ENCODE data around the gene AGER. TPM values are rescaled to one million over a fixed set of nuclear protein-coding genes. Genes with fewer than 3 reads are reported as not detected.

Gene AGER
- total RNA-seq, 1 experiment from 2014 or later, result 18.1 TPM

DNA sequence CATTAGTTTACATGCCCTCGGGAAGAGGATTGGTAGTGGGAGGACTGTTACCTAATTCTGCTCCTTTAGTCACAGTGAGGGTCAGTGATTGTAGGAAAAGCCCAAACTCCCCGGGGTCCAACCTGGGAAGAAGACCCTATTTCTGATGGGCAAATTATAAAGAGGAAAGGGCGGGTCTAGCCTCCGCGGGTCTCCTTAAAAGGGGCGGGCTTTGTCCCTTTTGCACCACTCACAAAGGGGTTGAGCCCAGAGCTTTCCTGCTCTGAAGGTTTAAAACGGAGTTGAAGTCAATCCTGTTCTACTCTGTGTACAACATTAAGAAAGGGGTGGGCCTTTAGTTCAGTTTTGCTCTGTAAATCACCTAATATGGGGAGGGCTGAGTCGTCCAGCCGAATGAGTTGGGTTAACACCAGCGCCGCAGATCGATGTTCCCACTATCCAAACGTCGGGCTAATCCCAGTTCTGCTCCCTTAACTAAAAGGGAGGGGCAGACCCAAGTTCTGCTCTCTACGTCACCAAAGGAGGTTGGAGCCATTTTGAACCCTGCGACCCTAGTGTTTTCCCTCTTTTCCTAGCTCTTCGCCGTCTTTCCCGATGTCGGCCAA lies 6.8 kb downstream of the AGER start:
- H3K4me3 ChIP-seq, result peak overlapping the region; percentile 98; the same call in 1 of the 2 replicates
- no peaks in the 10 kb centered on the region for H3K36me3 ChIP-seq (ENCODE audit: low read depth)
- no peaks in the 10 kb centered on the region for H3K27me3 ChIP-seq (ENCODE audit: insufficient read depth, low read depth)
- H3K79me2 ChIP-seq (ENCODE audit: low read depth), result peaks cover 29% of the 10 kb centered on the region
- CTCF ChIA-PET, result interaction anchor here (0.9 kb wide), 1 partner anchor 13 kb away, joined by 4 read pairs; the partner anchor contains the start of gene PBX2
- no peaks in the 10 kb centered on the region for H3K9me2 ChIP-seq (ENCODE audit: insufficient read depth)
- no peak for TF ChIP-seq EZH2 (IDR thresholded peaks at IDR 0.05; ENCODE audit: low read depth)
- TF ChIP-seq, protein P1, sequence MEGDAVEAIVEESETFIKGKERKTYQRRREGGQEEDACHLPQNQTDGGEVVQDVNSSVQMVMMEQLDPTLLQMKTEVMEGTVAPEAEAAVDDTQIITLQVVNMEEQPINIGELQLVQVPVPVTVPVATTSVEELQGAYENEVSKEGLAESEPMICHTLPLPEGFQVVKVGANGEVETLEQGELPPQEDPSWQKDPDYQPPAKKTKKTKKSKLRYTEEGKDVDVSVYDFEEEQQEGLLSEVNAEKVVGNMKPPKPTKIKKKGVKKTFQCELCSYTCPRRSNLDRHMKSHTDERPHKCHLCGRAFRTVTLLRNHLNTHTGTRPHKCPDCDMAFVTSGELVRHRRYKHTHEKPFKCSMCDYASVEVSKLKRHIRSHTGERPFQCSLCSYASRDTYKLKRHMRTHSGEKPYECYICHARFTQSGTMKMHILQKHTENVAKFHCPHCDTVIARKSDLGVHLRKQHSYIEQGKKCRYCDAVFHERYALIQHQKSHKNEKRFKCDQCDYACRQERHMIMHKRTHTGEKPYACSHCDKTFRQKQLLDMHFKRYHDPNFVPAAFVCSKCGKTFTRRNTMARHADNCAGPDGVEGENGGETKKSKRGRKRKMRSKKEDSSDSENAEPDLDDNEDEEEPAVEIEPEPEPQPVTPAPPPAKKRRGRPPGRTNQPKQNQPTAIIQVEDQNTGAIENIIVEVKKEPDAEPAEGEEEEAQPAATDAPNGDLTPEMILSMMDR (conservative IDR thresholded peaks at IDR 0.05), result no peak
- peak in 1 of 2 experiments; percentile 48 for DNase-seq
- POLR2A ChIA-PET (ENCODE audit: unreplicated experiment), result interaction anchor here (0.6 to 1.1 kb wide), 6 partner anchors 13 to 612 kb away, joined by 5 to 9 read pairs (median 6); partner anchors contain the start of genes DXO and PBX2
- peak overlapping the region; percentile 83 for H3K4me2 ChIP-seq
- no peaks in the 10 kb centered on the region for H3K9me3 ChIP-seq (ENCODE audit: insufficient read depth, low read depth)
- BruUV-seq (replicated peaks), result TSS peak; percentile 64
- intact Hi-C loops (cut with micrococcal nuclease; ENCODE audit: unreplicated experiment), result loop anchor here (1.0 to 10.0 kb wide), 3 partner anchors 22 to 512 kb away; partner anchors contain the start of genes C6orf47, CSNK2B, FKBPL and GPANK1
- no peaks in the 10 kb centered on the region for H4K20me1 ChIP-seq (ENCODE audit: insufficient read depth)
- peak overlapping the region; percentile 86 for H3K27ac ChIP-seq
- H2AFZ ChIP-seq, result peak overlapping the region; percentile 76
- H3K4me1 ChIP-seq (replicated peaks; ENCODE audit: insufficient read depth), result peaks cover 31% of the 10 kb centered on the region
- H3F3A ChIP-seq (ENCODE audit: insufficient read depth, low read depth), result peaks cover 15% of the 10 kb centered on the region; the same call in 1 of the 2 replicates

DNA sequence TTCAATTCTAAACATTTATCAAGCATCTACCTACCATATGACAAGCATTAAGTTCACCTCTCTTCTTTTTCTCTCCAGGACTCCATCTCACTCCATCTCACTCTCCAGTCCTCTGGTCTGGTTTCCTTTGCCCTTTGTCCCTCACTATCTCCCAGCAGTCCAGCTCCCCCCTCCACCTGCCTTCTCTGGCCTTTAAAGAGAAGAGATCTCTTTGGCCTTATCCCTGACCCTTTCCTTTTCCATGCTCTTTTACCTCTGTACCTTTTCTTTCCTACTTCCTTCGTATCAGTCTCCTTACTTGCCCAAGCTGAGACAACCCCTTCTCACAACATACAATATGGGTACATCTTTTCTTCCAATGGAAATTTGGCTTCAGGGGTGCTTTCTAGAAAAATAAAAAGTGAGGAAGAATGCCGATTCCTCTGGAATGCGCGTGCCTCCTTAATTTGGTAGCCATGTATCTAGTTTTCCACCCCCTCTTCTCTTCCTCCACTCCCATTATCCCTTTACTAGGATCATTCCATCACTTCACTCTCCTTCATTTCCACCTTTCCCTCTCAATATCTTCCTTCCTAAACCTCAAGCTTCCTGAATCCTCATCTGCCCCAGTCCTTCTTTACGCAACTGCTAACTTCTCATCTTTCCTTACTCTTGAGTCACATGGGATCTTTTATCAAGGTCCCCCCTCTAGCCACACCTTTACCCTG lies 7.4 kb downstream of the AGER start:
- peak overlapping the region; percentile 98 for H3K4me3 ChIP-seq
- intact Hi-C loops (cut with micrococcal nuclease; ENCODE audit: unreplicated experiment), result loop anchor here (1.0 to 10.0 kb wide), 3 partner anchors 22 to 512 kb away; partner anchors contain the start of genes C6orf47, CSNK2B, FKBPL and GPANK1
- H3K9me2 ChIP-seq (ENCODE audit: insufficient read depth), result no peaks in the 10 kb centered on the region
- H3K79me2 ChIP-seq (ENCODE audit: low read depth), result peaks cover 29% of the 10 kb centered on the region
- peak in 1 of 2 experiments; percentile 77 for DNase-seq
- H3K9me3 ChIP-seq (ENCODE audit: insufficient read depth, low read depth), result no peaks in the 10 kb centered on the region
- no peaks in the 10 kb centered on the region for H4K20me1 ChIP-seq (ENCODE audit: insufficient read depth)
- H3K4me1 ChIP-seq (replicated peaks; ENCODE audit: insufficient read depth), result peaks cover 31% of the 10 kb centered on the region
- ChIA-PET CTCF (no interaction called here), POLR2A (ENCODE audit: unreplicated experiment) (no interaction called here)
- no peaks in the 10 kb centered on the region for H3K36me3 ChIP-seq (ENCODE audit: low read depth)
- peak overlapping the region; percentile 83 for H3K4me2 ChIP-seq
- no TSS peak for BruUV-seq (replicated peaks)
- TF ChIP-seq, protein P1 (conservative IDR thresholded peaks at IDR 0.05), result no peak
- no peak for TF ChIP-seq EZH2 (IDR thresholded peaks at IDR 0.05; ENCODE audit: low read depth)
- H3F3A ChIP-seq (ENCODE audit: insufficient read depth, low read depth), result peaks cover 15% of the 10 kb centered on the region; the same call in 1 of the 2 replicates
- peak overlapping the region; percentile 86 for H3K27ac ChIP-seq
- no peaks in the 10 kb centered on the region for H3K27me3 ChIP-seq (ENCODE audit: insufficient read depth, low read depth)
- H2AFZ ChIP-seq, result peak overlapping the region; percentile 76

DNA sequence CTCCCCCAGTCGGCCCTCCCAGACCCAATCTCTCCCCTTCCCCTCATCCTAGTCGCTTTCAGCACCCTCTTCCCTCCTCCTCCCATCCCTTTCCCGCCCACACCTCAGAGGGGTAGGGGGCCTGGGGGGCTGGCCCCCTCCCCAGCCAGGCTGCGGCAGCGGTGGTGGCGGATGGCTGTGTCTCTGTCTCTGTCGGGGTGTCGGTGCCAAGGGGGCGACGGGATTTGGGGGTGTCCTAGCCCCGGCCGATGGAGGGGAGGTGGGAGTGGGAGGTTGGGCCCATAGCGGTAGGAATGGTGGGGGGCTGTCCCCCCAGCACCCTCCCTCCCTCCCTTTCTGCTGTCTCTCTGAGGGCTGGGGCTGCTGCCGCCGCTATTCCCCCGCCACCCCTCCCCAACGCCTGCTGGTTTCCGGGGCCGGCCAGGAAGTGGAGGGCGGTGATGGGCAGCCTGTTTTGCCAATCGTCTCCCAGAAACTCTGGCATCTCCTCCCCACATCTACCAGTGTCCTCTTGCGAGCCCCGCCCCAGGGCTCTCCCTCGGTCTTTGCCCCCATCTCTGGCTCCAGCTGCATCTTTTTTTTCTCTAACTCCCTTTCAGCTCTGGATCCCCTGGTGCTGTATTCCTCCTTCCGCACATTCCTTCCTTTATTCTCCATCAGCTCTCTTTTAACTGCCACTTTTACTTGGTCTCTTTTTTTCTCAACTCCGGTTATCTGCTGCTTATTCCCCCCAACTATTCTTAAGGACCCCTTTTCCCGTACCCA lies 8.2 kb downstream of the AGER start, which contains the start of gene AGPAT1:
AGPAT1 (minus strand) TSS at position 374 of the 765 bp plus-strand sequence. CDS start 4,588 bp downstream, outside the sequence.
- Histone ChIP-seq H3K4me1 (replicated peaks; ENCODE audit: insufficient read depth) (peaks cover 31% of the 10 kb centered on the region), H3K4me2 (peak within 1 kb of the TSS; percentile 83), H3K27me3 (ENCODE audit: insufficient read depth, low read depth) (no peaks in the 10 kb centered on the region), H3K4me3 (peak within 1 kb of the TSS; percentile 98), H2AFZ (peak within 1 kb of the TSS; percentile 86), H3F3A (ENCODE audit: insufficient read depth, low read depth) (peaks cover 15% of the 10 kb centered on the region; the same call in 1 of the 2 replicates), H4K20me1 (ENCODE audit: insufficient read depth) (no peaks in the 10 kb centered on the region), H3K9me3 (ENCODE audit: insufficient read depth, low read depth) (no peaks in the 10 kb centered on the region), H3K36me3 (ENCODE audit: low read depth) (no peaks in the 10 kb centered on the region), H3K79me2 (ENCODE audit: low read depth) (peaks cover 29% of the 10 kb centered on the region), H3K9me2 (ENCODE audit: insufficient read depth) (no peaks in the 10 kb centered on the region), H3K27ac (peak within 1 kb of the TSS; percentile 86)
- peak; percentile 82 to 96 for DNase-seq
- intact Hi-C loops (cut with micrococcal nuclease; ENCODE audit: unreplicated experiment), result loop anchor here (2.0 to 10.0 kb wide), 2 partner anchors 21 to 511 kb away; partner anchors contain the start of genes C6orf47, CSNK2B, GPANK1 and LY6G5B
- POLR2A ChIA-PET (ENCODE audit: unreplicated experiment), result no interaction called here
- no TSS peak for BruUV-seq (replicated peaks)
- TF ChIP-seq, protein P1 (conservative IDR thresholded peaks at IDR 0.05), result no peak
- no peak for TF ChIP-seq EZH2 (IDR thresholded peaks at IDR 0.05; ENCODE audit: low read depth)
- CTCF ChIA-PET, result no interaction called here
